ENCODE measurements around the gene ADA.

ADA gene

GRCh38 chr20:44640522-44640921 is 11.0 kb downstream of the ADA start:
- no peak for DNase-seq (ENCODE audit: low read depth)
- TF ChIP-seq CTCF (IDR thresholded peaks at IDR 0.05; ENCODE audit: insufficient read depth, low read depth, low read length, missing control alignments) = no peak
- H3K4me3 ChIP-seq (ENCODE audit: low read depth, low read length) = no peak overlapping the region

GRCh38 chr20:44637522-44638372 is 13.8 kb downstream of the ADA start:
- TF ChIP-seq CTCF (IDR thresholded peaks at IDR 0.05; ENCODE audit: insufficient read depth, low read depth, low read length, missing control alignments) = no peak
- no peak overlapping the region for H3K4me3 ChIP-seq (ENCODE audit: low read depth, low read length)
- no peak for DNase-seq (ENCODE audit: low read depth)

GRCh38 chr20:44637042-44637441 is 14.5 kb downstream of the ADA start:
- no peak overlapping the region for H3K4me3 ChIP-seq (ENCODE audit: low read depth, low read length)
- no peak for TF ChIP-seq CTCF (IDR thresholded peaks at IDR 0.05; ENCODE audit: insufficient read depth, low read depth, low read length, missing control alignments)
- no peak for DNase-seq (ENCODE audit: low read depth)

GRCh38 chr20:44635877-44636276 is 15.6 kb downstream of the ADA start:
- H3K4me3 ChIP-seq (ENCODE audit: low read depth, low read length) = no peak overlapping the region
- DNase-seq (ENCODE audit: low read depth) = no peak
- no peak for TF ChIP-seq CTCF (IDR thresholded peaks at IDR 0.05; ENCODE audit: insufficient read depth, low read depth, low read length, missing control alignments)

- no peak for TF ChIP-seq CTCF (IDR thresholded peaks at IDR 0.05; ENCODE audit: insufficient read depth, low read depth, low read length, missing control alignments)
- DNase-seq (ENCODE audit: low read depth) = no peak
- H3K4me3 ChIP-seq (ENCODE audit: low read depth, low read length) = no peak overlapping the region
These were observed 17.5 kb downstream of the ADA start for GRCh38 chr20:44633872-44634600.

GRCh38 chr20:44633187-44633810 is 18.2 kb downstream of the ADA start:
- DNase-seq (ENCODE audit: low read depth) = no peak
- no peak overlapping the region for H3K4me3 ChIP-seq (ENCODE audit: low read depth, low read length)
- TF ChIP-seq CTCF (IDR thresholded peaks at IDR 0.05; ENCODE audit: insufficient read depth, low read depth, low read length, missing control alignments) = no peak

All from GM12865 (cell line).